RWPE2 (cell line): ENCODE data around the gene MAN2A2.
"Not testable (repeated sequence)": the region's sequence is repeated elsewhere in the genome, so short reads cannot be mapped to it uniquely, and the experiment has no call there.

Experiments
- ATAC-seq: fragments of 200-7000 bp; cut with Tn5 transposase; 3 replicates; pipeline ENCODE4 v1.9.1; 2021; ENCODE audit warnings: low read depth
- DNase-seq: peaks from one replicate; pipeline ENCODE4 v3.0.0-alpha.2; 2020; ENCODE audit warnings: low spot score
- H3K27ac ChIP-seq: fragments of 450-650 bp; 2 replicates; pipeline ENCODE4 v1.5.1; 2017; ENCODE audit warnings: mild to moderate bottlenecking; ENCODE audit not compliant: poor library complexity, severe bottlenecking
- H3K27me3 ChIP-seq: fragments of 250-450 bp; sonication (Bioruptor Pico); 2 replicates; pipeline ENCODE4 v1.5.1; 2021; ENCODE audit warnings: mild to moderate bottlenecking, moderate library complexity; ENCODE audit not compliant: insufficient read depth, poor library complexity, severe bottlenecking
- H3K36me3 ChIP-seq: fragments of 250-450 bp; sonication (Bioruptor Pico); 2 replicates; pipeline ENCODE4 v1.5.1; 2020; ENCODE audit warnings: low read depth, mild to moderate bottlenecking, moderate library complexity
- H3K4me1 ChIP-seq: fragments of 250-450 bp; sonication (Bioruptor Pico); 2 replicates; pipeline ENCODE4 v1.5.1; 2021; ENCODE audit warnings: mild to moderate bottlenecking, moderate library complexity; ENCODE audit not compliant: insufficient read depth, poor library complexity, severe bottlenecking
- H3K4me3 ChIP-seq: fragments of 250-450 bp; sonication (Bioruptor Pico); 2 replicates; pipeline ENCODE4 v1.5.1; 2021; ENCODE audit warnings: mild to moderate bottlenecking, moderate library complexity; ENCODE audit not compliant: severe bottlenecking
- H3K9me3 ChIP-seq: fragments of 250-450 bp; sonication (Bioruptor Pico); 2 replicates; pipeline ENCODE4 v1.5.1; 2021; ENCODE audit warnings: mild to moderate bottlenecking, moderate library complexity; ENCODE audit not compliant: severe bottlenecking
- TF ChIP-seq, protein P1 (sequence below): fragments of 450-650 bp; IDR thresholded peaks from one replicate; pipeline ENCODE4 v1.5.1; 2017; ENCODE audit warnings: mild to moderate bottlenecking, moderate library complexity; ENCODE audit not compliant: poor library complexity, severe bottlenecking

MAN2A2 gene

DNA sequence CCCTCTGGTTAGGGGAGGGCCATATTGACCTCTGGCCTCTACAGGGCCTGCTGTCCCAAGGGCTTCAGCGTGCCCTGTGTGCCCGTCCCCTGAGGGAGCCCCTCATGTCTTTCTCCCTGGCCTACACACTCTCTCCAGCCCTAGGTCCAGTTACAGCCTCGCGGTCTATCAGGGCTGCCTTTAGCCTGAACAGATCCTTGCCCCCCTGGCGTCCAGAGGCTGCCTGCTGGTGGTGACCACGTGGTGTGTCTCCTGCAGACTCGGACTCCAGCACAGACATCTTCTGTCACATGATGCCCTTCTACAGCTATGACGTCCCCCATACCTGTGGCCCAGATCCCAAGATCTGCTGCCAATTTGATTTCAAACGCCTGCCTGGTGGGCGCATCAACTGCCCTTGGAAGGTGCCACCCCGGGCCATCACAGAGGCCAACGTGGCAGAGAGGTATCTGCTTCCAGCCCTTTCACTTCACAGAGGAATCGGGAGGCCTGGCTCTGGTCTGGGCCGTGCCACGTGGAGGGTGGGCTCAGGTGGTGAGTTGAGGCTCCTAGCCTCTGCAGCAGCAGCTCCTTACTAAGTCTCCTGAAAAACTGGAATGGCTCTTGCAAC, 4.1 kb downstream of the MAN2A2 start:
- ATAC-seq: no peak
- H3K27me3 ChIP-seq: no peaks in the 10 kb centered on the region
- TF ChIP-seq, protein P1, sequence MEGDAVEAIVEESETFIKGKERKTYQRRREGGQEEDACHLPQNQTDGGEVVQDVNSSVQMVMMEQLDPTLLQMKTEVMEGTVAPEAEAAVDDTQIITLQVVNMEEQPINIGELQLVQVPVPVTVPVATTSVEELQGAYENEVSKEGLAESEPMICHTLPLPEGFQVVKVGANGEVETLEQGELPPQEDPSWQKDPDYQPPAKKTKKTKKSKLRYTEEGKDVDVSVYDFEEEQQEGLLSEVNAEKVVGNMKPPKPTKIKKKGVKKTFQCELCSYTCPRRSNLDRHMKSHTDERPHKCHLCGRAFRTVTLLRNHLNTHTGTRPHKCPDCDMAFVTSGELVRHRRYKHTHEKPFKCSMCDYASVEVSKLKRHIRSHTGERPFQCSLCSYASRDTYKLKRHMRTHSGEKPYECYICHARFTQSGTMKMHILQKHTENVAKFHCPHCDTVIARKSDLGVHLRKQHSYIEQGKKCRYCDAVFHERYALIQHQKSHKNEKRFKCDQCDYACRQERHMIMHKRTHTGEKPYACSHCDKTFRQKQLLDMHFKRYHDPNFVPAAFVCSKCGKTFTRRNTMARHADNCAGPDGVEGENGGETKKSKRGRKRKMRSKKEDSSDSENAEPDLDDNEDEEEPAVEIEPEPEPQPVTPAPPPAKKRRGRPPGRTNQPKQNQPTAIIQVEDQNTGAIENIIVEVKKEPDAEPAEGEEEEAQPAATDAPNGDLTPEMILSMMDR: no peak
- peaks cover 26% of the 10 kb centered on the region for H3K36me3 ChIP-seq
- DNase-seq: no peak
- H3K4me1 ChIP-seq: no peaks in the 10 kb centered on the region
- no peak overlapping the region for H3K27ac ChIP-seq
- H3K4me3 ChIP-seq: no peak overlapping the region
- H3K9me3 ChIP-seq: no peaks in the 10 kb centered on the region

DNA sequence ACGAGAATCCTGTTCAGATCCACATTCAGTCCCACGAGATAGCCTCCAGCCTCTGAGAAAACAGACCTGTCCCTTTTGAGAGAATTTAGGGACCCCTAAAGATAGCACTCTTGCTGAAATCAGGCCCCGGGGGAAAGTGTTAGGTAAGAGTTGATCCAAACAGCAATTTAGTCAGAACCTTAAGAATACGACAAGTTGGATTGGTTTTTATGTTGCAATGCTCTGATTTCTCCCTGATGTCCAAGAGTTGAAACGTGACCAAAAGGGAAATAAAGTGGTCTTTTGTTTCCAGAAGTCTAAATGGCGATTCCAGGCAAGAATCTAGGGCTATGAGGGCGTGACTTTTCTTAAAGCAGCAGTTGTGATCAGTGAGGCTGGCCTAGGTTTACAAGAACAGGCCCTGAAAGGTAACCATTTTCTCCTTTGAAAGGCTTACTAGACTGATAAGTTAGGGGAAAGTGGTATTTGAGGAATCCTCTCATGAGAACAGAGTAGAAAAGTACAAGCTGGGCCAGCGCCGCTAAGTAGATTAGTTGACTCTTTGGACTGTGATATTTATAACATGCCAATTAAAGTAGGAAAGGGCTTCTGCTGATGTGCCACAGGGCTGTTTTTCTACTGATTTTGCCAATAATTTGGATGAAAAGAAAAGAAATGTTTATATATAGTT, 4.9 kb downstream of the MAN2A2 start:
- H3K36me3 ChIP-seq: peaks cover 27% of the 10 kb centered on the region
- DNase-seq: no peak

DNA sequence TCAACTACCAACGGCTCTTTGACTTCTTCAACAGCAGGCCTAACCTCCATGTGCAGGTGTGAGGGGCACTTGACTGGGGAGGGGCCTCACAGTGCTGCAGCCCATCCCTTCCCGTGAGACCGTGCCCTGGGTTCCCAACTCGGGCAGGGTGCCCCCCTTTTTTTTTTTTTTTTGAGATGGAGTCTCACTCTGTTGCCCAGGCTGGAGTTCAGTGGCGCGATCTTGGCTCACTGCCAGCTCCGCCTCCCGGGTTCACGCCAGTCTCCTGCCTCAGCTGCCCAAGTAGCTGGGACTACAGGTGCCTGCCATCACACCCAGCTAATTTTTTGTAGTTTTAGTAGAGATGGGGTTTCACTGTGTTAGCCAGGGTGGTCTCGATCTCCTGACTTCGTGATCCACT, 6.3 kb downstream of the MAN2A2 start:
- H3K4me3 ChIP-seq, DNase-seq, H3K27me3 ChIP-seq, H3K4me1 ChIP-seq, H3K27ac ChIP-seq, ATAC-seq, H3K9me3 ChIP-seq: not testable (repeated sequence)
- peaks cover 30% of the 10 kb centered on the region for H3K36me3 ChIP-seq

More for the DNA sequence above, 4.9 kb downstream of the MAN2A2 start:
- Histone ChIP-seq H3K4me1 (no peaks in the 10 kb centered on the region), H3K9me3 (no peaks in the 10 kb centered on the region), H3K4me3 (no peak overlapping the region), H3K27me3 (no peaks in the 10 kb centered on the region), H3K27ac (no peak overlapping the region)
- ATAC-seq: no peak
- TF ChIP-seq, protein P1: no peak

DNA sequence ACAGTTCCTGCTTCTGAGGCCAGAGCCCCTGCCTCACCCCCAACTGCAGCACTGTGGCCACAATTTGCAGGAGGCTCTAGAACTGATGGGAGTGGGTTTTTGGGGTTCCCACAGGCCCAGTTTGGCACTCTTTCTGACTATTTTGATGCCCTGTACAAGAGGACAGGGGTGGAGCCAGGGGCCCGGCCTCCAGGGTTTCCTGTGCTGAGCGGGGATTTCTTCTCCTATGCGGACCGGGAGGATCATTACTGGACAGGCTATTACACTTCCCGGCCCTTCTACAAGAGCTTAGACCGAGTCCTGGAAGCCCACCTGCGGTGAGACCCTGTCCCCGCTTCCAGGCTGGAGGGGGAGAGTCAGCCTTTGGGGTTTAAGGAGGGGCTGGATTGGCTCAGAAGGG, 6.9 kb downstream of the MAN2A2 start:
- ATAC-seq: no peak
- TF ChIP-seq, protein P1: no peak
- Histone ChIP-seq H3K4me1 (no peaks in the 10 kb centered on the region), H3K9me3 (no peaks in the 10 kb centered on the region), H3K27me3 (no peaks in the 10 kb centered on the region), H3K36me3 (peaks cover 30% of the 10 kb centered on the region), H3K27ac (no peak overlapping the region), H3K4me3 (no peak overlapping the region)
- DNase-seq: no peak

DNA sequence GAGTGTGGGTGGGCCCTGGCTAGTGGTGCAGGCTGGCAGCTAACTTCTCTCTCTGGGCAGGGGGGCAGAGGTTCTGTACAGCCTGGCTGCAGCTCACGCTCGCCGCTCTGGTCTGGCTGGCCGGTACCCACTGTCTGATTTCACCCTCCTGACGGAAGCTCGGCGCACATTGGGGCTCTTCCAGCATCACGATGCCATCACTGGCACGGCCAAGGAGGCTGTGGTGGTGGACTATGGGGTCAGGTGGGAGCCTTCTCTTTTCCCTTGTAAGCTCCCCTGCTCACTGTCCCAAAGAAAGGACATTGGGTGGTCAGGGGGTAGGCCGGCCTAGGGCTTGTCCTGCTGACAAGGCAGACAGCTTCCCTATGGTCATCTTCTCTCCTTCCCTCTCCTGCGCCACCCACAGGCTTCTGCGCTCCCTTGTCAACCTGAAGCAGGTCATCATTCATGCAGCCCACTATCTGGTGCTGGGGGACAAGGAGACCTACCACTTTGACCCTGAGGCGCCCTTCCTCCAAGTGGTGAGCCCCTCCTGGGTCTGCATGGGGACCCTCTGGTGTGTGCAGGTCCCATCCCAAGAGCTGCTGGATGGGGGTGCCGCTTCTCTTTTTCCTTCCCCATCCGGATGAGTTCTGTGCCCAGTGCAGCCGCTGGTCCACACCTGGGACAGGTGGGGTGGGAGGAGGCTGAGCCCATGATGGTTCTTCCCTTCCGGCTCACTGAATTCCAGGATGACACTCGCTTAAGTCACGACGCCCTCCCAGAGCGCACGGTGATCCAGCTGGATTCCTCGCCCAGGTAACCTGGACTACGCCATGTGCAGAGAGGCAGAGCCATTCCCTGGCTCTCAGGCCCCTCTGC, 7.6 kb downstream of the MAN2A2 start:
- TF ChIP-seq, protein P1: no peak
- Histone ChIP-seq H3K4me1 (no peaks in the 10 kb centered on the region), H3K9me3 (no peaks in the 10 kb centered on the region), H3K4me3 (no peak overlapping the region), H3K36me3 (peaks cover 23% of the 10 kb centered on the region), H3K27ac (no peak overlapping the region), H3K27me3 (no peaks in the 10 kb centered on the region)
- DNase-seq: no peak
- no peak for ATAC-seq
